MM.1S (cell line): Measurements from ENCODE around the gene ZNF385A.
A peak's percentile ranks its signal among the peaks of the same experiment; 100 is the strongest.

Source experiments
- DNase-seq: peaks from one replicate; pipeline ENCODE4 v3.0.0-alpha.2; 2015
- H2AFZ ChIP-seq: fragments of 300-600 bp; sonication (generic); 2 replicates; pipeline ENCODE4 v1.6.0; 2016; ENCODE audit warnings: antibody characterized with exemption, low read length
- H3F3A ChIP-seq: fragments of 300-600 bp; sonication (generic); 2 replicates; pipeline ENCODE4 v1.6.1; 2016; ENCODE audit warnings: mild to moderate bottlenecking, antibody characterized with exemption, low read length, moderate library complexity, mixed read lengths; ENCODE audit not compliant: insufficient read depth
- H3K27ac ChIP-seq: fragments of 300-600 bp; sonication (generic); 2 replicates; pipeline ENCODE4 v1.5.1; 2016; ENCODE audit warnings: mild to moderate bottlenecking, low read length
- H3K27me3 ChIP-seq: fragments of 300-600 bp; sonication (generic); replicated peaks from 2 replicates; pipeline ENCODE4 v1.6.0; 2016; ENCODE audit warnings: low read length; ENCODE audit not compliant: insufficient read depth
- H3K36me3 ChIP-seq: fragments of 300-600 bp; sonication (generic); replicated peaks from 2 replicates; pipeline ENCODE4 v1.6.1; 2016; ENCODE audit warnings: mild to moderate bottlenecking, low read length, mixed read lengths; ENCODE audit not compliant: insufficient read depth
- H3K4me1 ChIP-seq: fragments of 300-600 bp; sonication (generic); 2 replicates; pipeline ENCODE4 v1.6.1; 2016; ENCODE audit warnings: low read length, mixed read lengths
- H3K4me2 ChIP-seq: fragments of 300-600 bp; sonication (generic); 2 replicates; pipeline ENCODE4 v1.6.0; 2016; ENCODE audit warnings: low read depth, low read length
- H3K4me3 ChIP-seq: fragments of 300-600 bp; sonication (generic); 2 replicates; pipeline ENCODE4 v1.5.1; 2016; ENCODE audit warnings: low read length, mixed read lengths
- H3K79me2 ChIP-seq: fragments of 300-600 bp; sonication (generic); 2 replicates; pipeline ENCODE4 v1.6.1; 2016; ENCODE audit warnings: mixed run types, low read length, mixed read lengths
- H3K9ac ChIP-seq: fragments of 300-600 bp; sonication (generic); 2 replicates; pipeline ENCODE4 v1.6.1; 2016; ENCODE audit warnings: low read length, mixed read lengths
- H3K9me2 ChIP-seq: fragments of 300-600 bp; sonication (generic); replicated peaks from 2 replicates; pipeline ENCODE4 v1.6.1; 2016; ENCODE audit warnings: mild to moderate bottlenecking, low read length, mixed read lengths; ENCODE audit not compliant: insufficient read depth
- H3K9me3 ChIP-seq: fragments of 300-600 bp; sonication (generic); replicated peaks from 2 replicates; pipeline ENCODE4 v1.6.1; 2016; ENCODE audit warnings: mild to moderate bottlenecking, low read length, mixed read lengths; ENCODE audit not compliant: insufficient read depth
- H4K20me1 ChIP-seq: fragments of 300-600 bp; sonication (generic); 2 replicates; pipeline ENCODE4 v1.6.1; 2016; ENCODE audit warnings: mild to moderate bottlenecking, low read length, moderate library complexity, mixed read lengths; ENCODE audit not compliant: insufficient read depth
- CTCF ChIP-seq: fragments of 300-600 bp; sonication (generic); IDR thresholded peaks from 2 replicates; pipeline ENCODE4 v1.5.1; 2016; ENCODE audit warnings: antibody characterized with exemption, low read length, mixed read lengths
- EZH2 ChIP-seq: fragments of 300-600 bp; sonication (generic); optimal IDR thresholded peaks from 2 replicates; pipeline ENCODE3; 2017; ENCODE audit warnings: low read depth, mild to moderate bottlenecking, antibody characterized with exemption, low read length, mixed read lengths
- EZH2phosphoT487 ChIP-seq: fragments of 300-600 bp; sonication (generic); IDR thresholded peaks from 2 replicates; pipeline ENCODE4 v1.6.1; 2018; ENCODE audit warnings: antibody characterized with exemption, low read length

ZNF385A gene

DNA sequence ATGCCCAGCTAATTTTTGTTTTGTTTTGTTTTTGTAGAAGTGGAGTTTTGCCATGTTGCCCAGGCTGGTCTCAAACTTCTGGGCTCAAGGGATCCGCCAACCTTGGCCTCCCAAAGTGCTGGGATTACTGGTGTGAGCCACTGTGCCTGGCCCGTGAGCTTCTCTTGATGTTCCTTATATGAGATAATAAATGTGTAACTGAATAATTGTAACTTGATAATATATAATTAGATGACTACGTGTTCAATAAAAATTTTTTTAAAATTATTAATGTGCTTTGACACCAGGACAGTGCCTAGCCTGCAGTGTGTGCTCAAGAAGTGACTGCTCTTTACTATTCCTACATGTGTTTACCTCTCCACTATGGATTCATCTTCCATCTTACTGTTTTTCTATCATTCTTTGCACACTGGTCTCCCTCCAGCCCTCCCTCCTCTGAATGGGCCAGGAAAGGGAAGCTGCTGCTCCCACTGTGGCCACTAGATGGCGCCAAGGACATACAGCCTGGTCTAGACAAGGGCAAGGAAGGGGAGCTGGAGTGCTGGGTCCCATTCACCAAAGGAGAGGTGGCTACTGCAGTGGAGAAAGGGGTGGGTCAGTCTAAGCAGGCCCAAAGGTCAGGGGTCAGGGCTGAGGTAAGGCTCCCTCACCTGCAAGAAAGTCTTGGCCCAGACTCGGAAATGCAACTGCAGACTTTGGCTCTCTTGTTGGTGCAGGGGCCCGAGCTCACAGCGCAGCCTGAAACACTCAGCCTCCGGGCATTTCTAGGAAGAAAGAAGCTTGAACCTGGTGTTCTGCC lies 14.7 kb upstream of the ZNF385A start:
- Histone ChIP-seq H3K27ac (no peak overlapping the region), H3K36me3 (no peaks in the 10 kb centered on the region), H3K4me3 (no peak overlapping the region), H4K20me1 (no peaks in the 10 kb centered on the region), H3K9me2 (no peaks in the 10 kb centered on the region), H3K9me3 (no peaks in the 10 kb centered on the region), H3K4me2 (no peak overlapping the region), H3K4me1 (no peaks in the 10 kb centered on the region), H3K79me2 (no peaks in the 10 kb centered on the region), H3K9ac (no peak overlapping the region), H3F3A (no peaks in the 10 kb centered on the region), H3K27me3 (no peaks in the 10 kb centered on the region), H2AFZ (no peak overlapping the region)
- peak; percentile 66 for DNase-seq
- TF ChIP-seq EZH2 (no peak), CTCF (peak; percentile 98)

DNA sequence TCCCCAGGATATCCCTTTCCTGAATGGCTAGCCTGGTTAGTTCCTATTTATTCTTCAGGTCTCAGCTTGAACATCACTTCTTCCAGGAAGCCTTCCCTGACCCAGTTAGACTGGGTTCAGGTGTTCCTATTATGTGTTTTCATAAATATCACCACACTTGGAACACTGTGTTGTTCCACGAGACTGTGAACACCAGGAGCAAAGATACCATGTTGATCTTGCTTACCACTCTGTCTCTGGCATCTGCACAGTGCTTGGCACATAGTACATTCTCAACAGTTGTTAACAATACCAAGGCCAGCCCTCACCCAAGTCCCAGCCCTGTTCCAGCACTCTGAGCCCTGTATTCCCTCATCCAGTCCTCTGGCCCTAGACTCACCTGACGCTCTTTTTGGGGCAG lies 13.7 kb upstream of the ZNF385A start:
- Histone ChIP-seq H3K27ac (no peak overlapping the region), H3K4me2 (no peak overlapping the region), H4K20me1 (no peaks in the 10 kb centered on the region), H3F3A (no peaks in the 10 kb centered on the region), H3K9me2 (no peaks in the 10 kb centered on the region), H3K4me3 (no peak overlapping the region), H3K27me3 (no peaks in the 10 kb centered on the region), H3K4me1 (no peaks in the 10 kb centered on the region), H2AFZ (no peak overlapping the region), H3K9me3 (no peaks in the 10 kb centered on the region), H3K36me3 (no peaks in the 10 kb centered on the region), H3K79me2 (no peaks in the 10 kb centered on the region), H3K9ac (no peak overlapping the region)
- no peak for DNase-seq
- TF ChIP-seq CTCF (no peak), EZH2 (no peak), EZH2phosphoT487 (no peak)

GRCh38 chr12:54397157-54397556 lies 12.6 kb upstream of the ZNF385A start:
- Histone ChIP-seq H3K9ac (no peak overlapping the region), H4K20me1 (no peaks in the 10 kb centered on the region), H3F3A (no peaks in the 10 kb centered on the region), H3K36me3 (no peaks in the 10 kb centered on the region), H2AFZ (no peak overlapping the region), H3K27me3 (no peaks in the 10 kb centered on the region), H3K9me3 (no peaks in the 10 kb centered on the region), H3K27ac (no peak overlapping the region), H3K4me3 (no peak overlapping the region), H3K4me1 (no peaks in the 10 kb centered on the region), H3K4me2 (no peak overlapping the region), H3K9me2 (no peaks in the 10 kb centered on the region), H3K79me2 (no peaks in the 10 kb centered on the region)
- TF ChIP-seq EZH2phosphoT487 (no peak), EZH2 (no peak), CTCF (no peak)
- DNase-seq = no peak
